NB4 (cell line): ENCODE measurements around the gene CBLB.

Source experiments
- CTCF ChIP-seq: IDR thresholded peaks from one replicate; pipeline ENCODE4 v1.5.1; 2012; ENCODE audit warnings: low read depth, low read length
- MYC ChIP-seq: IDR thresholded peaks from 2 replicates; pipeline ENCODE4 v1.6.1; 2011; ENCODE audit warnings: low read depth, low read length
- POLR2A ChIP-seq: IDR thresholded peaks from 2 replicates; pipeline ENCODE4 v1.6.1; 2011; ENCODE audit warnings: mild to moderate bottlenecking; ENCODE audit not compliant: insufficient read length; ENCODE audit errors: extremely low read depth
- TF ChIP-seq, protein P1 (sequence below): IDR thresholded peaks from 2 replicates; pipeline ENCODE4 v1.6.1; 2011; ENCODE audit warnings: low read depth, low read length

DNA sequence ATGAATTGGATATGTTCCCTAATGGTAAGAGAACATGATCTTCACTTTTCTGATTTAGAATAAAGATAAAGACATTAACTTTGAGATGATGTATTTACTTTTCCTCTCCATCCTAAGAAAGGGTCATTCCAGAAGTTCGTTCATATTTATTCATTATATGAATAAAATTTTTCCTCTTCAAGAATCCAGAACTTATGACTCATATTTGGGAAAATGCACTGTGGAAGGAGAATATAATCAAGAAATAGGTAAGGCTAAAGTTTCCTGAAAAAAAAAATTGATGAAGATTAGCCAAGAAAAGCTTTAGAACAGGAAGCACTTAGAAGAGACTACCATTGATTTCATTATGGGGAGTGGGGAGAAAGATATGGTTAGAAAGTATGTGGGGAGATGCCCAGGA, 36.5 kb upstream of the CBLB start:
- TF ChIP-seq CTCF (no peak), POLR2A (no peak), MYC (no peak)
- TF ChIP-seq, protein P1, sequence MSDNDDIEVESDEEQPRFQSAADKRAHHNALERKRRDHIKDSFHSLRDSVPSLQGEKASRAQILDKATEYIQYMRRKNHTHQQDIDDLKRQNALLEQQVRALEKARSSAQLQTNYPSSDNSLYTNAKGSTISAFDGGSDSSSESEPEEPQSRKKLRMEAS, result no peak
